GM12878 (cell line): ENCODE measurements around the gene SPARC. TPM values are rescaled to one million over a fixed set of nuclear protein-coding genes. Genes with fewer than 3 reads are reported as not detected.

Experiments used
- ATAC-seq: fragments of 200-7000 bp; cut with Tn5 transposase; 3 replicates; pipeline ENCODE4 v1.9.1; 2020; ENCODE audit warnings: mild to moderate bottlenecking, moderate library complexity
- BruUV-seq: library from RNA; stranded (reverse); fragments of 400-500 nt; replicated peaks from 2 replicates; lab custom pipeline; 2021; lab: Mats Ljungman, UMichigan
- CTCF ChIA-PET: fragments of 300-600 bp; sonication (Branson Sonifier 250); formaldehyde crosslinking; extraction: SDS; loops from one replicate; lab custom pipeline; 2021; ENCODE audit warnings: inconsistent platforms; lab: Yijun Ruan, JAX
- POLR2A ChIA-PET: fragments of 350-600 bp; formaldehyde crosslinking; extraction: SDS; loops from one replicate; lab custom pipeline; 2021; ENCODE audit warnings: inconsistent platforms; lab: Charles Lee
- RAD21 ChIA-PET: fragments of 300-600 bp; sonication (Branson Sonifier 250); formaldehyde crosslinking; loops from one replicate; lab custom pipeline; 2023; ENCODE audit warnings: antibody characterized with exemption; ENCODE audit not compliant: unreplicated experiment; lab: Charles Lee
- SMC1A ChIA-PET: fragments of 300-600 bp; sonication (Branson Sonifier 250); formaldehyde crosslinking; loops from one replicate; lab custom pipeline; 2023; ENCODE audit not compliant: unreplicated experiment, uncharacterized antibody; lab: Charles Lee
- DNase-seq: peaks from one replicate; pipeline ENCODE4 v3.0.0-alpha.2; 2011; ENCODE audit warnings: low read depth, low spot score
- FAIRE-seq: peaks from 3 replicates; lab custom pipeline; 2011; peaks lifted over from hg19 to GRCh38; lab: Jason Lieb, UNC
- H2AFZ ChIP-seq: 2 replicates; pipeline ENCODE4 v1.6.0; 2011; ENCODE audit warnings: low read depth, low read length, control low read depth; ENCODE audit not compliant: control insufficient read depth
- H3K27ac ChIP-seq: 2 replicates; pipeline ENCODE4 v1.5.1; 2011; ENCODE audit warnings: control low read depth; ENCODE audit not compliant: control insufficient read depth, insufficient read depth
- H3K27me3 ChIP-seq, 2 experiments: replicated peaks in 1 of 2; 2 replicates each; pipeline versions ENCODE4 v1.6.0 to v1.6.1; 2011; ENCODE audit warnings: low read length in 1 of 2; ENCODE audit not compliant: control insufficient read depth in 2 of 2, insufficient read depth in 2 of 2
- H3K36me3 ChIP-seq, 2 experiments: 2 replicates each; pipeline ENCODE4 v1.5.1; 2011; ENCODE audit warnings: low read length in 1 of 2; ENCODE audit not compliant: control insufficient read depth in 2 of 2, insufficient read depth in 2 of 2
- H3K4me1 ChIP-seq: 2 replicates; pipeline ENCODE4 v1.6.1; 2011; ENCODE audit warnings: mild to moderate bottlenecking, low read length, moderate library complexity, mixed read lengths; ENCODE audit not compliant: control insufficient read depth, insufficient read depth
- H3K4me2 ChIP-seq: 2 replicates; pipeline ENCODE4 v1.6.0; 2011; ENCODE audit warnings: control low read depth; ENCODE audit not compliant: control insufficient read depth, insufficient read depth
- H3K4me3 ChIP-seq: fragments of 200-600 bp; sonication (generic); 2 replicates; pipeline ENCODE4 v1.5.1; 2016
- H3K79me2 ChIP-seq: 2 replicates; pipeline ENCODE4 v1.6.0; 2011; ENCODE audit warnings: low read length; ENCODE audit not compliant: control insufficient read depth, insufficient read depth
- H3K9ac ChIP-seq: 2 replicates; pipeline ENCODE4 v1.8.0; 2011; ENCODE audit warnings: low read length, control low read depth, mixed read lengths; ENCODE audit not compliant: control insufficient read depth, insufficient read depth
- H3K9me3 ChIP-seq: replicated peaks from 3 replicates; pipeline ENCODE4 v1.5.1; 2011; ENCODE audit warnings: mild to moderate bottlenecking, low read length; ENCODE audit not compliant: control insufficient read depth, insufficient read depth
- H4K20me1 ChIP-seq: 2 replicates; pipeline ENCODE4 v1.6.0; 2011; ENCODE audit not compliant: control insufficient read depth, insufficient read depth
- FOXM1 ChIP-seq: IDR thresholded peaks from 2 replicates; pipeline ENCODE4 v1.6.1; 2012; ENCODE audit warnings: low read depth, mild to moderate bottlenecking, inconsistent platforms, low read length, moderate library complexity
- HSF1 ChIP-seq: fragments of 150-350 bp; IDR thresholded peaks from 2 replicates; pipeline ENCODE4 v1.6.1; 2014; ENCODE audit warnings: mild to moderate bottlenecking, low read depth, low read length
- KLF5 ChIP-seq: fragments of 450-650 bp; IDR thresholded peaks from 2 replicates; pipeline ENCODE4 v1.6.1; 2014; ENCODE audit warnings: mild to moderate bottlenecking; ENCODE audit not compliant: partially characterized antibody
- POU2F2 ChIP-seq: IDR thresholded peaks from 3 replicates; pipeline ENCODE4 v1.6.1; 2011; ENCODE audit warnings: low read depth, mild to moderate bottlenecking, low read length, borderline replicate concordance
- RCOR1 ChIP-seq: conservative IDR thresholded peaks from 2 replicates; pipeline ENCODE4 v1.6.1; 2012; ENCODE audit warnings: low read depth, low read length, improper control_type of control experiment
- SIX5 ChIP-seq: IDR thresholded peaks from 2 replicates; pipeline ENCODE4 v1.6.1; 2011; ENCODE audit warnings: mild to moderate bottlenecking, low read depth, low read length, moderate library complexity; ENCODE audit not compliant: severe bottlenecking
- WGBS: methylation state at CpG from one replicate; pipeline ENCODE4 v1.1.6; 2016; ENCODE audit warnings: low lambda C conversion rate; ENCODE audit not compliant: insufficient replicate concordance, insufficient coverage; ENCODE audit errors: missing lambda C conversion rate; 5-methylcytosine and 5-hydroxymethylcytosine counted together
- in situ Hi-C: fragments of 300-500 bp; cut with MboI; formaldehyde crosslinking; loops from 9 replicates; pipeline ENCODE4 v1.14.3; 2018; ENCODE audit warnings: mixed read lengths
- intact Hi-C: fragments of 100-400 bp; cut with micrococcal nuclease; formaldehyde crosslinking; loops from one replicate; pipeline ENCODE4 v1.14.2; 2022; ENCODE audit not compliant: unreplicated experiment
- polyA plus RNA-seq, 11 experiments: library from polyadenylated mRNA; depleted of rRNA in 4 of 11; unstranded in 6 of 11; stranded (reverse) in 5 of 11; fragments of >200 nt; fragmentation: Nextera tagmentation in 4 of 11; fragmentation: Illumina TruSeq in 1 of 11; extraction: Ambion mirVana in 4 of 11; extraction: Trizol in 1 of 11; gene quantifications; 1 replicate in 1 of 11; 2 replicates in 10 of 11; pipeline versions ENCODE4 v1.2.1 to v1.2.3, GENCODE V29; 2011 to 2016; ENCODE audit warnings: inconsistent platforms in 2 of 11, missing spikeins in 2 of 11, low read depth in 1 of 11
- total RNA-seq, 4 experiments: library from RNA; depleted of rRNA in 3 of 4; stranded (reverse); fragments of >200 nt in 3 of 4; fragmentation: Illumina TruSeq in 1 of 4; extraction: Trizol in 1 of 4; gene quantifications; 2 replicates each; pipeline versions ENCODE4 v1.2.1 to v1.2.3, GENCODE V29; 2013 to 2021

SPARC gene
- total and polyA plus RNA-seq, 10 of the 15 experiments (the other 5 are each of a cell fraction or from before 2014, with no cell fraction given): 29.6 to 154 (median 57.0) TPM

- H3K4me1 ChIP-seq: peaks cover 2% of the 10 kb centered on the region; the same call in 1 of the 2 replicates
- DNase-seq (no peak), FAIRE-seq (no peak), ATAC-seq (no peak)
- in situ Hi-C loops: no loop called here
- H2AFZ ChIP-seq: no peak overlapping the region
- H3K9me3 ChIP-seq: no peaks in the 10 kb centered on the region
- POLR2A ChIA-PET: no interaction called here
- CTCF ChIA-PET: interaction anchor here (1.4 kb wide), 1 partner anchor 34 kb away, joined by 4 read pairs; no protein-coding TSS in a partner anchor
- RAD21 ChIA-PET: interaction anchor here (1.5 kb wide), 1 partner anchor 29 kb away, joined by 4 read pairs; no protein-coding TSS in a partner anchor
- 81% methylated on average over 3 of the region's 3 CpGs for WGBS
- H3K36me3 ChIP-seq: no peaks in the 10 kb centered on the region
- H3K4me3 ChIP-seq: no peak overlapping the region
- intact Hi-C loops: no loop called here
- TF ChIP-seq RCOR1: no peak
- TF ChIP-seq SIX5: no peak
- no peak for TF ChIP-seq HSF1
- TF ChIP-seq POU2F2: no peak
- TF ChIP-seq KLF5: no peak
- no peak for TF ChIP-seq FOXM1
- no peak overlapping the region for H3K9ac ChIP-seq
- H3K4me2 ChIP-seq: no peak overlapping the region
- BruUV-seq: no TSS peak
- H3K27ac ChIP-seq: no peak overlapping the region
- SMC1A ChIA-PET: no interaction called here
- no peaks in the 10 kb centered on the region for H3K79me2 ChIP-seq
- no peaks in the 10 kb centered on the region for H4K20me1 ChIP-seq
- H3K27me3 ChIP-seq: no peaks in the 10 kb centered on the region
These were observed 5.6 kb upstream of the SPARC start for GRCh38 chr5:151692312-151692711.
